Chondrocyte (in vitro differentiated cells): Measurements from ENCODE around the gene ATG4A. TPM values are rescaled to one million over a fixed set of nuclear protein-coding genes. Genes with fewer than 3 reads are reported as not detected.

ENCODE experiments used
- DNase-seq: peaks from one replicate; pipeline ENCODE4 v3.0.0; 2021; ENCODE audit warnings: mixed read lengths, low spot score
- H3K27ac Mint-ChIP-seq: one replicate; pipeline ENCODE4 v1.8.0; 2021; ENCODE audit warnings: mild to moderate bottlenecking, moderate library complexity, mixed read lengths; ENCODE audit not compliant: unreplicated experiment
- H3K27me3 Mint-ChIP-seq: 2 replicates; pipeline ENCODE4 v1.8.0; 2021; ENCODE audit warnings: low read depth, mixed read lengths
- H3K36me3 Mint-ChIP-seq: 2 replicates; pipeline ENCODE4 v1.8.0; 2021; ENCODE audit warnings: low read depth, mixed read lengths
- H3K4me1 Mint-ChIP-seq: 2 replicates; pipeline ENCODE4 v1.8.0; 2021; ENCODE audit warnings: low read depth, mild to moderate bottlenecking, mixed read lengths
- H3K4me3 Mint-ChIP-seq: one replicate; pipeline ENCODE4 v1.8.0; 2021; ENCODE audit warnings: mild to moderate bottlenecking, moderate library complexity, mixed read lengths; ENCODE audit not compliant: unreplicated experiment
- H3K9me3 Mint-ChIP-seq: 2 replicates; pipeline ENCODE4 v1.8.0; 2021; ENCODE audit warnings: low read depth, mixed read lengths
- CTCF ChIP-seq: fragments of 200-600 bp; sonication (generic); IDR thresholded peaks from 2 replicates; pipeline ENCODE4 v1.5.0; 2021; ENCODE audit warnings: antibody characterized with exemption, mild to moderate bottlenecking, moderate library complexity
- total RNA-seq: library from RNA; stranded (reverse); gene quantifications from 3 replicates; pipeline ENCODE4 v1.2.1, GENCODE V29; 2021

The ATG4A gene
- total RNA-seq, 1 donor from 2014 or later = 14.8 TPM

DNA sequence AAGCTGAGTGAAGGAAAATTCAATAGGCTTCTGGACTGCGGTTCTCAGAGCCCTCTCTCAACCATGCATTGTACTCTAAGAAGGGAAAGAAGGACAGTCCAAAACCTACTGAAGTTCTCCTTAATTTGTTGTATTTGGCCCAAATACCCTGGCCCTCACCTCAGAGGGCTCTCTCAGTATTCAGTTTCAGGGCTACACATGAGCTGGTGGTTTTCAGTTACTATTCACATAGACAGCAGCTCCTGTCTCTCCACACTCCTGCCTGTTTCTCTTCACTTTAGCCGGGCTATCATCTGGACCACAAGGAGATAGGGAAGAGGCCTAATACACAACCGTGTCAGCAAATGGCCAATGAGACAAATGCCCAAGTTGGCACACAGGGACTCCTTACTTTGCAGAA is 66.0 kb downstream of the ATG4A start:
- Mint-ChIP-seq H3K36me3 (peaks cover 17% of the 10 kb centered on the region), H3K27me3 (no peaks in the 10 kb centered on the region), H3K4me1 (no peaks in the 10 kb centered on the region), H3K9me3 (no peaks in the 10 kb centered on the region), H3K4me3 (no peak overlapping the region), H3K27ac (no peak overlapping the region)
- no peak for TF ChIP-seq CTCF
- DNase-seq = no peak

- H3K4me1 Mint-ChIP-seq = no peaks in the 10 kb centered on the region
- H3K9me3 Mint-ChIP-seq = peaks cover 4% of the 10 kb centered on the region
- no peaks in the 10 kb centered on the region for H3K27me3 Mint-ChIP-seq
- H3K4me3 Mint-ChIP-seq = no peak overlapping the region
- peaks cover 8% of the 10 kb centered on the region for H3K36me3 Mint-ChIP-seq
- no peak overlapping the region for H3K27ac Mint-ChIP-seq
- DNase-seq = no peak
- TF ChIP-seq CTCF = no peak
Observed at GRCh38 chrX:108159028-108159670, 67.6 kb downstream of the ATG4A start.

GRCh38 chrX:108160309-108160708 is 68.7 kb downstream of the ATG4A start:
- H3K36me3 Mint-ChIP-seq = peaks cover 4% of the 10 kb centered on the region
- H3K27me3 Mint-ChIP-seq = no peaks in the 10 kb centered on the region
- no peak overlapping the region for H3K27ac Mint-ChIP-seq
- no peak for DNase-seq
- H3K9me3 Mint-ChIP-seq = peaks cover 4% of the 10 kb centered on the region
- no peak overlapping the region for H3K4me3 Mint-ChIP-seq
- TF ChIP-seq CTCF = no peak
- no peaks in the 10 kb centered on the region for H3K4me1 Mint-ChIP-seq

- peaks cover 4% of the 10 kb centered on the region for H3K9me3 Mint-ChIP-seq
- TF ChIP-seq CTCF = no peak
- H3K36me3 Mint-ChIP-seq = peaks cover 1% of the 10 kb centered on the region
- no peak overlapping the region for H3K27ac Mint-ChIP-seq
- peaks cover 1% of the 10 kb centered on the region for H3K4me1 Mint-ChIP-seq
- H3K4me3 Mint-ChIP-seq = no peak overlapping the region
- DNase-seq = no peak
- H3K27me3 Mint-ChIP-seq = no peaks in the 10 kb centered on the region
Observed at GRCh38 chrX:108162265-108162664, 70.7 kb downstream of the ATG4A start.

DNA sequence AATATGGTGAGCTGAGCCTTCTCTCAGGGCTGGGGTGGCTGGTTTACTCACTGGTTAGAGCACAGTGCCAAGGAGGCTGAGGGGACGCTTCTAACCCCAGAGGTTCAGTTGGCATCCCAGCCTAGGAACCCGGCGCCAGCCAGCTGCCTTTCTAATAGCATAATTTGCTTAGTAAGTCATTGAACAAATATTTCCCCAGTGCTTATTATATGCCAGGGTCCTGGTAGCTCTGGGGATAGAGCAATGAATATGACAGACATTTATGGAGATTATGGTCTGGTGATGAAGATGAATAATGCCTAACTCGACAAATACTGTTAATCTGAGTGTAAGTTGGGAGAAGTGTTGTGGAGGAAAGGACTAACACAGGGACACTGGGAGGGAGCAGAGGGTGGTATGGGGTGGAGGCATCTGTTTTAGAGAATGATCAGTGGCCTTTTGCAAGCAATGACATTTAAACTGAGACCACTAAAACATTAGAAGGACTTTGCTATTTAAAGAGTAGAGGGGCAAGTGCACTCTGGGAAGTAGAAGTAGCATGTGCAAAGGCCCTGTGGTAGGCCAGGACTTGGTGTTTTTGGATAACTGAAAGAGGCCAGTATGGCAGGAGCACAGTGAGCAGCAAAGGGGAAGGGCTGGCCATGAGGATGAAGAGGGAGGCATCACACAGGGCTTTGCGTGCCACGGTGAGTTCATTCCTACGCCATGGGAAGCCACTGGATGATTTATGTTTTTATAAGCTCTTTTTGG is 71.9 kb downstream of the ATG4A start:
- H3K27ac Mint-ChIP-seq = no peak overlapping the region
- DNase-seq = no peak
- H3K4me1 Mint-ChIP-seq = peaks cover 8% of the 10 kb centered on the region
- no peak overlapping the region for H3K4me3 Mint-ChIP-seq
- H3K9me3 Mint-ChIP-seq = peaks cover 4% of the 10 kb centered on the region
- H3K36me3 Mint-ChIP-seq = peaks cover 1% of the 10 kb centered on the region
- no peak for TF ChIP-seq CTCF
- H3K27me3 Mint-ChIP-seq = no peaks in the 10 kb centered on the region
